Stimulated activated naive B cell treated with anti-CD40 and anti-IgM and Interleukin-4, amounts not matched to agents 10 μg/mL and 1 μg/mL and 100 μg/mL, for 72 hours (primary cell): ENCODE measurements around the gene TCF7L2.

Experiments
- ATAC-seq, 2 donors: fragments of 150-1000 bp; cut with Tn5 transposase; replicated peaks; 2 replicates each; pipeline ENCODE4 v1.10.0; 2021; ENCODE audit warnings: moderate library complexity in 1 of 2
- DNase-seq: peaks from one replicate; pipeline ENCODE4 v3.0.0; 2021
- H3K27ac Mint-ChIP-seq: one replicate; pipeline ENCODE4 v1.8.0; 2022; ENCODE audit warnings: mild to moderate bottlenecking, mixed read lengths
- H3K27me3 Mint-ChIP-seq, 2 donors: one replicate each; pipeline ENCODE4 v1.8.0; 2022; ENCODE audit warnings: mixed read lengths in 2 of 2
- H3K36me3 Mint-ChIP-seq, 2 donors: one replicate each; pipeline ENCODE4 v1.8.0; 2022; ENCODE audit warnings: mixed read lengths in 2 of 2, mild to moderate bottlenecking in 1 of 2
- H3K4me1 Mint-ChIP-seq, 2 donors: one replicate each; pipeline ENCODE4 v1.8.0; 2022; ENCODE audit warnings: mixed read lengths in 2 of 2, mild to moderate bottlenecking in 1 of 2
- H3K4me3 Mint-ChIP-seq, 2 donors: one replicate each; pipeline ENCODE4 v1.8.0; 2022; ENCODE audit warnings: mild to moderate bottlenecking in 2 of 2, mixed read lengths in 2 of 2, moderate library complexity in 1 of 2
- H3K9me3 Mint-ChIP-seq, 2 donors: one replicate each; pipeline ENCODE4 v1.8.0; 2022; ENCODE audit warnings: mixed read lengths in 2 of 2, mild to moderate bottlenecking in 1 of 2

Gene TCF7L2

DNA sequence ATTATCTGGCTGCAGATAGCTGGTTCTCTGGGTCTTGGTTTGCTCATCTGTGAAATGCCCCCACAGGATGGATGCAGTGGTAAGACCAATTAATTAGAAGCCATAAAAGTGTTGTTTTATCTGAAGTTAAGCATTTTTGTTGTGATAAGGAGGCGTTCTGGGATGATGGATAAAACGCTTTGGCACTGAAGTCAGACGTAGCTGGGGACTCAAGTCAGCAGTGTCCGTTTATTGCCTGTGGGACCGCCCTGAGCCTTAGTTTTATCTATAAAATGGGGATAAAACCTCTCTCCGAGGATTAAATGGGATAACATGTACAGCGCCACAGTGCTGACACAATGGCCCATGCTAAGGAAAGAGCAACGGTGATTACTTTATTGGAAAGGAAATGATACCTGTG lies 34.7 kb downstream of the TCF7L2 start:
- no peak for DNase-seq
- Mint-ChIP-seq H3K4me1 (peaks cover 20 to 39% of the 10 kb centered on the region in 2 donors), H3K9me3 (no peaks in the 10 kb centered on the region), H3K27me3 (peaks cover 26 to 60% of the 10 kb centered on the region in 2 donors), H3K27ac (no peak overlapping the region), H3K36me3 (no peaks in the 10 kb centered on the region), H3K4me3 (no peak overlapping the region)
- ATAC-seq, result no peak

DNA sequence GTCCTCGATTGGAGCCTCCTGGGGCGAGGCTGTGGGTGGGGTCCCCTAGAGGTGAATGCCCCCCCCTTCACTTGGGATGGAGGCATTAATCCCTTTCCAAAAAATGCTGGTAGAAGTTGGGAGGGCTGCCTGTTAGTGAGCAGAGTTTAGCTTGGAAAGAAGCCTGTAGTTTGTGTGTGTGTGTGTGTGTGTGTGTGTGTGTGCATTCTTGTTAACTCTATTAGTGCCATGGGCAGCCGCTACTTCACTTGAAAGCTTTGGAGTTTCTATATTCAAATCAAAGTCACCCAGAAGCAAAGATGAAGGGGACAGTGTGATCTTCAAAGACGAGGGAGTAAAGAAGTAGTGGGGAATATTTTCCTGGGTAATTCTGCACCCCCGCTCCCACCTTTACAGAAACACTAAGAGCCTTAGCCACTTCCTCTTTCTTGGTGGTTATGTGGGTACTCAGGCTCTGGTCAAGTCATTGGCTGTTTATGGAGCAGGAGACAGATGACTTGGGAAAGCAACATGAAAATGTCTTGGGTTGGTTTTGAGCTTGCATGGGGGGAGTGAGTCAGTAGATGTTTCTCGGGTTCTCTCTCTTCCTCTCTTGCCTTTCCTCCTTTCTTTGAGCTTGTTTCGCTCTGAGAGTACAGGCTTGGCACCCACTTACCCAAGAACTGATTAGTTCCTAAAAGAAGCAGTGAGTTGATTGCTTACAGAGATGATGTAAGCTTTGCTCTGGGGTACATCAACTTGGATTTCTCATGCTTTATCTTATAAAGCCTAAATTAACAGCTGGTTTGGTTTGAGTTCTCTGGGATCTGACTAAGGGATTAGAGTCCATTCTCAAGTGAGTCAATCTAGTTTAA lies 35.9 kb downstream of the TCF7L2 start:
- peaks cover 29 to 60% of the 10 kb centered on the region in 2 donors for H3K27me3 Mint-ChIP-seq
- ATAC-seq (peak; percentile 85 to 86), DNase-seq (peak; percentile 52)
- H3K36me3 Mint-ChIP-seq, result no peaks in the 10 kb centered on the region
- H3K4me1 Mint-ChIP-seq, result peaks cover 20 to 35% of the 10 kb centered on the region in 2 donors
- H3K9me3 Mint-ChIP-seq, result no peaks in the 10 kb centered on the region
- H3K4me3 Mint-ChIP-seq, result no peak overlapping the region
- no peak overlapping the region for H3K27ac Mint-ChIP-seq

DNA sequence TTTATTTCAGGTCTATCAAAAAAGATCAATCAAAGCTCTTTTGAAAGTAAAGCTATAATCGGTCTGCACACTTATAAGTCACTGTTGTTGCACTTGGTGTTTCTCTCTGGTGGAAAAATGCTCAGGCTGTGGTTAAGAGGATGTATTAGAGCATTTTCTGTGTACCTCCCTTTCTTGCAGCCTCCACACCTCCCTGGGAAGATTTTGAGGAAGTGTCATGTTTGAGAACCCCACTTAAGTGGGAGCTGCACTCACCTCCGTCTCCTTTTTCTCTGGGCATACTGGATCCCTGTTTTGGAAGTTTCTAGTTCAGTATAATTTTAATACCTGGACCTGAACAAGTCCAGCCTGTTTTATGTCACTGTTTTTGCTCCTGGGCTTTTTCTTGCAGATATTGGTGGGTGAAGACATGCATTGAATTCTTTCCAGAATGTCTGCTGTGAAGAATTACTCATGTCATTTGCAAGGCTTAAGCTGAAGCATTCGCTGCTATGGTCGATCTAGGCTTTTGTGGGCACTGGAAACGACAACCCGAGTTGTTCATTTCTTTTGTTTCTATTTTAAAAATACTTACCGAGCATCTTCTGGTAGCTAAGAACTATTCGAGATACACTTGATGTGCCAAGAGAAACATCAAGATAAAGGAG lies 36.6 kb downstream of the TCF7L2 start:
- peaks cover 36 to 67% of the 10 kb centered on the region in 2 donors for H3K27me3 Mint-ChIP-seq
- no peaks in the 10 kb centered on the region for H3K36me3 Mint-ChIP-seq
- no peaks in the 10 kb centered on the region for H3K9me3 Mint-ChIP-seq
- ATAC-seq (no peak), DNase-seq (no peak)
- H3K4me1 Mint-ChIP-seq, result peaks cover 16 to 27% of the 10 kb centered on the region in 2 donors
- H3K27ac Mint-ChIP-seq, result no peak overlapping the region
- no peak overlapping the region for H3K4me3 Mint-ChIP-seq

DNA sequence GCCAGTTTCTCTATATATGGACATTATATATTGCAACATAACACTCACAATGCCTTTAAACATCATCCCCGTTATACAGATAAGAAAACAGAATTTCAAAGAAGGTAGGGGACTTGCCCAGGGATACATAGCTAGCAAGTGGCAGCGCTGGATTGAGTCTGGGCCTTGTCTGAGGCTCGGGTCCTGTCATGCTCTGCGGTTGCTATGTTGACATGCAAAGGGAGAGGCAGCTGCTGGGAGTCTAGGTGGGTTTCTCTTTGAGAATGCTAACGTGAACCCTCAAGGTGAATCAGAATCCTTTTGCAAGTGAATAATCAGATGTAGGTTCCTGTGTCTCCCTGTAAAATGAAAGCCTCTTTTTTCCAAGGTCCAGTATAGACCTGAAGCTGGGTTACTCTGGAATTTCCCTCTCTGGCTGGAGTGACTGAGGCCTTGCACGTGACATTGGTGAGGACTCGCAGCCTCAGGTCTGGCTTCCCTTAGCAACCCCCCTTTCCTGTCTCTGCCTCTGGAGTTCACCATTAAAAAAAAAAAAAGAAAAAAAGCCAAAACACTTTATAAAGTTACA lies 38.9 kb downstream of the TCF7L2 start:
- peaks cover 12 to 22% of the 10 kb centered on the region in 2 donors for H3K4me1 Mint-ChIP-seq
- no peak overlapping the region for H3K4me3 Mint-ChIP-seq
- peaks cover 47 to 79% of the 10 kb centered on the region in 2 donors for H3K27me3 Mint-ChIP-seq
- ATAC-seq, result no peak
- DNase-seq, result no peak
- H3K36me3 Mint-ChIP-seq, result peaks cover 0 to 1% of the 10 kb centered on the region in 2 donors
- no peaks in the 10 kb centered on the region for H3K9me3 Mint-ChIP-seq
- H3K27ac Mint-ChIP-seq, result no peak overlapping the region

DNA sequence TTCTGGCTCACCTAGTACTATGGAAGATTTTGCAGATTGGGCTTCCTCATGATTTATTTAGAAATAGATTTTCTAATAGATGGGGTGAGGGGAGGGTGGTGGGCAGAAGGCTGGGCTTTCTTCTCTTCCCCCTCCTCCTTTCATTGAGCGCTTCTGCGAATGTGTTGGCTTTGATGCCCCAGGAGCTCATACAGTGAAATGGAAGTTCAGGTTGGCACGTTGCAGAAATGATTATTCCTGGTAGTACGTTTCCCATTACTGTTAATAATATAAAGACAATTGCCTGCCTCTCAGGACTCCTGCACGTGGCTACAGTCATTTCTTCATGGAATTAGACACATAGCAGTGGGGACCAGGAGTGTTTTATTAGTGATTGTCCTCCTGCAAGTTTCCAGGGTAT lies 39.8 kb downstream of the TCF7L2 start:
- Mint-ChIP-seq H3K4me3 (no peak overlapping the region), H3K27me3 (peaks cover 49 to 77% of the 10 kb centered on the region in 2 donors), H3K27ac (no peak overlapping the region), H3K36me3 (peaks cover 0 to 1% of the 10 kb centered on the region in 2 donors), H3K4me1 (peaks cover 12 to 22% of the 10 kb centered on the region in 2 donors), H3K9me3 (no peaks in the 10 kb centered on the region)
- ATAC-seq (no peak), DNase-seq (no peak)

DNA sequence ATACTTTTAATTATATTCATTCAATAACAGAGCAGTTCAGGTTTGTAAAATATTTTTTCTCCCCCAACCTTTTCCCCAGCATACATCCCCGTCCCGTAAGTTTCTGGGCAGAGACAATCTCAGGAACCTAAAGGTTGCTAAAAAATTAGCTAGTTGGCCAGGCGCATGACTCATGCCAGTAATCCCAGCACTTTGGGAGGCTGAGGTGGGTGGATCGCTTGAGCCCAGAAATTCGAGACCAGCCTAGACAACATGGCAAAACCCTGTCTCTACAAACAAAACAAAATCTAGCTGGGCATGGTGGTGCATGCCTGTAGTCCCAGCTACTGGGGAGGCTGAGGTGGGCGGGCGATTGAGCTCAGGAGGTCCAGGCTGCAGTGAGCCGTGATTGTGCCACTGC lies 40.2 kb downstream of the TCF7L2 start:
- H3K36me3 Mint-ChIP-seq, result peaks cover 0 to 1% of the 10 kb centered on the region in 2 donors
- ATAC-seq (no peak), DNase-seq (no peak)
- peaks cover 50 to 77% of the 10 kb centered on the region in 2 donors for H3K27me3 Mint-ChIP-seq
- peaks cover 12 to 22% of the 10 kb centered on the region in 2 donors for H3K4me1 Mint-ChIP-seq
- no peaks in the 10 kb centered on the region for H3K9me3 Mint-ChIP-seq
- H3K4me3 Mint-ChIP-seq, result no peak overlapping the region
- no peak overlapping the region for H3K27ac Mint-ChIP-seq

DNA sequence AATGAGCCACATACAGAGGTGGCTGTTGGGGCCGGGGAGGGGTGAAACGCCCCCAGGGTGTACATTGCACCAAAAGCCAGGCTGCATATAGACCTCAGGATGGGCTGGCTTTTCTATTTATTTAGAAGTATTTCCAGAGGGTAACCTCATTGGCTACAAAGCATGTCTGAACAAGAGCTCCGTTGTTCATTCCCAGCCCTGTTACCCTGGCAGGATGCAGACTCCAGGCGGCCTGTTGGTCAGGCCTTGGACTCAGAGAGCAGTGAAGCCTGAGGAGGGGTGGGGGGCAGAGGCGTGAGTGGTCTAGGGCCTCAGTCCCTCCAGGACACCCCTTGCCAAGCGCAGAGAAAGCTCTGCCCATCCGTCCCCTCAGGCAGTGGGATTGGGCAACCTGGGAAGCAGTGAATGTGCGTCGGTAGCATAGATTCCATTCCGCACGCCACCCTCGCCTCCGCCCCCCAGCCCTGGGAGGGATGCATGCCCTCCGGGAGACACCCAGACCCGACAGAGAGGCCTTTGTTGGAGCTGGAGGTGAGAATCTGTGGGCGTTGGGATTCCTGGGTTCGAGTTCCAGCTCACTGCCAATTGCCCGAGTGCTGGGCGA lies 41.9 kb downstream of the TCF7L2 start:
- H3K36me3 Mint-ChIP-seq, result peaks cover 1 to 3% of the 10 kb centered on the region in 2 donors
- no peak overlapping the region for H3K4me3 Mint-ChIP-seq
- no peak overlapping the region for H3K27ac Mint-ChIP-seq
- H3K27me3 Mint-ChIP-seq, result peaks cover 54 to 80% of the 10 kb centered on the region in 2 donors
- ATAC-seq (no peak), DNase-seq (no peak)
- peaks cover 8 to 18% of the 10 kb centered on the region in 2 donors for H3K4me1 Mint-ChIP-seq
- H3K9me3 Mint-ChIP-seq, result peaks cover 0 to 1% of the 10 kb centered on the region in 2 donors

DNA sequence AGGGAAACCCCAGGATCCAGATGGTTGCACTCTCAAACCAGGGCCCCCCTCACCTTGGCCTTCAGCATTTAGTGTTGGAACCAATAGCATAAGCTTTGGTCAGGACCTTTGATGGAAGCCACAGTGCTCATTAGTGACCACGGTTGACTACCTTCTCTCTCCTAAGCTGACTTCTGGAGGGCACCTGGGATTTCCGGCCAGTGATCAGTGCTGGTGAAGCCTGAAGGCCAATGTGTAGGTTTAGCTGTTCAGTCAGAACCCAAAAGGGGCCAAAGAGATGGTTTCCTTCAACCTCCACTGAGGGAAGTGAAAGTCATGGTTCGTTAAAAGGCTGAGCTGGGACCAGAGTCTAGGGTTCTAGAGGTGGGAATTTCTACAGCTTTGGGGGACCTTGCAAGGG lies 46.4 kb downstream of the TCF7L2 start:
- Mint-ChIP-seq H3K27ac (no peak overlapping the region), H3K4me3 (peak overlapping the region; percentile 1 to 6), H3K9me3 (peaks cover 0 to 1% of the 10 kb centered on the region in 2 donors), H3K4me1 (peaks cover 8 to 13% of the 10 kb centered on the region in 2 donors), H3K27me3 (peaks cover 42 to 82% of the 10 kb centered on the region in 2 donors), H3K36me3 (peaks cover 1 to 3% of the 10 kb centered on the region in 2 donors)
- ATAC-seq (peak; percentile 96 to 98), DNase-seq (peak; percentile 55)

DNA sequence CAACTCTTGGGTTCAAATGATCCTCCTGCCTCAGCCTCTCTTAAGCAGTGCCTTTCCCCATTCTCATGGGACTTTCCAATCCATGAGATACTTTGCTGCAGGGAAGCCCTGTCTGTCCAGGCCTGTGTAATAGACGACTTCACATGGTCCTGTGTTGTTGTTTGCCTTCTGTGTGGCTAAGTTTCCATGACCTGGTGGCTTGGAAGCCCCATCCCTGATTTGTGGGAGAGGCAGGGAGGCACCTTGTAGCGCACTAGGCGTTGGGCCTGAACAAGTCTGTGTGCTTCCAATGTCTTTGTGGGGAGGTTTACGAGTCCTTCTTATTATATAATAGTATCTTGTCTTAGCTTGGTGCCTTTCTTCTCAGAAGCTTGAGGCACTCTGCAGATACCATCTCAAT lies 49.1 kb downstream of the TCF7L2 start:
- Mint-ChIP-seq H3K36me3 (peaks cover 0 to 3% of the 10 kb centered on the region in 2 donors), H3K27me3 (peaks cover 40 to 78% of the 10 kb centered on the region in 2 donors), H3K4me1 (peaks cover 8 to 13% of the 10 kb centered on the region in 2 donors), H3K9me3 (peaks cover 0 to 1% of the 10 kb centered on the region in 2 donors), H3K27ac (no peak overlapping the region), H3K4me3 (no peak overlapping the region)
- no peak for ATAC-seq
- DNase-seq, result no peak

DNA sequence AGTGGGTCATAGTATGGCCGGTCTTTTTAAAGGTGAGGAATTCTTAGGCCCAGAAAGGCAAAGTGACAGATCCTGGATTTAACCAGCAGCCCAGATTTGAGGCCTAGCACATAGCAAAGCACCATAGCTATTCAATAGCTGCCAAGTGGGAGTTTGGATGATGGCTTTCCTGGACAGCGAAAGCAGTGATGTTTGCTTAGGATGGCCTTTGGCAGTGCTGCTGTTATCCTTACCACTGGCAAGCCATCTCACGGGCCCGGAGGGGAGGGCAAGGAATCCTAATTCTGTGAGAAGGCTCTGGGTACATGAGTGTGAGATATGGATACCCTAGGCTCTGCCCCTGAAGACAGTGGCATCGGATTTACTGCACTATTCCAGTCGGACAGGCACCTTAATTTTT lies 50.4 kb downstream of the TCF7L2 start:
- peaks cover 0 to 1% of the 10 kb centered on the region in 2 donors for H3K9me3 Mint-ChIP-seq

DNA sequence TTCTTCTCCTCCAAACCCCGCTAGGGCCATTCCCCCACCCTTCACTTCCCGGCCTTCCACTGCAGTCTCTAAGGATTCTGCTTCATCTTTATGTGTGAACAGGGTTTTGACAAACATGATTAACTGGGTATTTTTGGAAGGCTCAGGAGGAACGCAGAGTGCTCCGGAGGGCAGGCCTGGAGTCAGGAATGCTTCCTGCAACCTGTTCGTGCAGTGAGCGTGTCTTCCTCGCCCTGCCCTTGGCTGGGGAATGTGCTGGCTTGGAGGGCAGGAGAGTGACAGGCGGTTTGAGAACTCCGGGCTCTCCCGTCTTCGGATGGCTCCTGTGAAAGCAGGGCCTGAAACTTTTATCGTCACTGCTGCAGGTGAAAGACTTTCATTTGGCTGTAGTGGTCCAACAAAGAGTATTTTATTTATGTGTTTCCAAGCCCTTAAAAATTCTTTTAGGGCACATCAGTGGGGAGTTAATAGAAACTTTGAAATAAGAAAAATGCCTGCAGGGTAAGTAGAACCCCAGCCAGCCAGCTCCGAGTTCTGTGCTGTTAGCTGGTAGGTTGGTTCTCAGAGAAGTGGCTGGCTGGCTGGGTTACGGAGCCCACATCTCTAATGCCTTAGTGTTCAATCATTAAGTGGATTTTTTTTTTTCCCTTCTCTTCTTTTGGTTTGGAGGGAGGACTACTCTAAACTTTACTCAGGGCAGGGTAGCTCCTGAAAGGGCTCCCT lies 51.0 kb downstream of the TCF7L2 start:
- Mint-ChIP-seq H3K4me3 (no peak overlapping the region), H3K9me3 (peaks cover 0 to 1% of the 10 kb centered on the region in 2 donors), H3K36me3 (peaks cover 0 to 3% of the 10 kb centered on the region in 2 donors), H3K27me3 (peaks cover 35 to 68% of the 10 kb centered on the region in 2 donors), H3K4me1 (peaks cover 6 to 10% of the 10 kb centered on the region in 2 donors), H3K27ac (no peak overlapping the region)
- DNase-seq, result no peak
- ATAC-seq, result no peak

More for the DNA sequence above, 50.4 kb downstream of the TCF7L2 start:
- peaks cover 35 to 68% of the 10 kb centered on the region in 2 donors for H3K27me3 Mint-ChIP-seq
- peaks cover 0 to 3% of the 10 kb centered on the region in 2 donors for H3K36me3 Mint-ChIP-seq
- H3K4me1 Mint-ChIP-seq, result peaks cover 8 to 13% of the 10 kb centered on the region in 2 donors
- DNase-seq (no peak), ATAC-seq (no peak)
- no peak overlapping the region for H3K4me3 Mint-ChIP-seq
- no peak overlapping the region for H3K27ac Mint-ChIP-seq

DNA sequence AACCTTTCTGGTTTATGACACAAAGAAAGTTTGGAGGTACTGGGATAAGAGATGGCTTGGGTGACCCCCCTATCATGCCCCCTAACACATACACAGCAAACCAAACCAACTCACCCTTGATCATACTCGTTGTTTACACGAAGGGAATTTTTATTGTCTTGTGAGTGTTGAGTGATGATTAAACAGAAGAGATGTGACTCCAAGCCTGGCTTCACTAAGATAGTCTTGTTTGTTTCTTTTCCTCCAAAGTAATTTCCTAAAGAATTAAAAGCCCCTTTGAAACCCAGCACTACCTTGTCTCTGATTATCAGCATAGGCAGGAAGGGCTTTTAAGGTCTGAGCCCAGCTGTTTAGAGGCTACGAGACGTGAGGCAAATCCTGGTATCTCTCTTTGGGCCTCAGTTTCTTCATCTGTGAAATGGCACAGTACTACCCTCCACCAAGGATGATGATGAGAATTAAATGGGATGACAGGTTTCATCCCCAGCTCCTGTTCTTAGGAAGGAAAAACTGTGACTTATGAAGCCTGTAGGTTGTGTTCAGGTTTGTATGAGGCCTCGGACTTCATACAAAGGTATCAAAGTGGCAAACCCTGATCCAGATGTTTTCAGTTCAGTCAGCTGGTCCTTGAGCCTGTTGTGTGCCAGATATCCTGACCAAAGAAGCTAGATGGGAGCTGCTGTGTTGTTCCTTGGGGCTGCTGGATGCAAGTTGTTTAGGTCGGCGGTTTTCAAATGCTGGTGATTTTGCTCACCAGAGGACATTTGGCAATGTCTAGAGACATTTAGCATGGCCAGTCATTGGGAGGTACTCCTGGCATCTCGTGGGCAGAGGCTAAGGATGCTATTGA lies 51.8 kb downstream of the TCF7L2 start:
- peaks cover under 1 to 2% of the 10 kb centered on the region in 2 donors for H3K4me1 Mint-ChIP-seq
- ATAC-seq, result no peak
- no peaks in the 10 kb centered on the region for H3K36me3 Mint-ChIP-seq
- H3K27ac Mint-ChIP-seq, result no peak overlapping the region
- H3K9me3 Mint-ChIP-seq, result no peaks in the 10 kb centered on the region
- DNase-seq, result no peak
- H3K27me3 Mint-ChIP-seq, result peaks cover 37 to 69% of the 10 kb centered on the region in 2 donors
- no peak overlapping the region for H3K4me3 Mint-ChIP-seq

DNA sequence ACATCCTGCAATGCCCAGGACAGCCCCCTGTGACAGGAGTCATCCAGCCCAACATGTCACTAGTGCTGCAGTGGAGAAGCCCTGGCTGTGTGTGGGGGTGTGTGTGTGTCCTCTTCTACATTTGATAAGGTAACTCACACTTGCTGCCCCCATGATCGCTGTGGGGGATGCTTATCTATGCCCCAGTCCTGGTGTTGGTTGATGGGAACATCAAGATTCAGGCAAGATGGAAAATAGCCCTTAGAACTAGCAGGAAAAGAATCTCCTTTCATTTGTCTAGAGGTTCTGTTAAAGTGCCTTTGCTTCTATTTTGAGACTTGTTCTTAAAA lies 52.4 kb downstream of the TCF7L2 start:
- H3K27ac Mint-ChIP-seq, result no peak overlapping the region

More for the DNA sequence above, 52.4 kb downstream of the TCF7L2 start:
- no peaks in the 10 kb centered on the region for H3K36me3 Mint-ChIP-seq
- ATAC-seq, result no peak
- no peak for DNase-seq
- no peaks in the 10 kb centered on the region for H3K9me3 Mint-ChIP-seq
- H3K27me3 Mint-ChIP-seq, result peaks cover 41 to 69% of the 10 kb centered on the region in 2 donors
- peaks cover 0 to 1% of the 10 kb centered on the region in 2 donors for H3K4me1 Mint-ChIP-seq
- H3K4me3 Mint-ChIP-seq, result no peak overlapping the region
